Measurements from ENCODE around the gene NAV2.

NAV2 gene

GRCh38 chr11:19844012-19844411, 131.4 kb downstream of the NAV2 start:
- no peak for DNase-seq

GRCh38 chr11:19844806-19845205, 132.2 kb downstream of the NAV2 start:
- no peak for DNase-seq

- no peak for DNase-seq
These were observed 133.0 kb downstream of the NAV2 start for GRCh38 chr11:19845626-19846025.

- no peak for DNase-seq
These were observed 134.1 kb downstream of the NAV2 start for GRCh38 chr11:19846654-19847305.

- DNase-seq = no peak
These were observed 135.6 kb downstream of the NAV2 start for GRCh38 chr11:19848219-19848618.

- no peak for DNase-seq
These were observed 136.6 kb downstream of the NAV2 start for GRCh38 chr11:19849107-19849789.

- DNase-seq = no peak
These were observed 137.4 kb downstream of the NAV2 start for GRCh38 chr11:19849947-19850593.

- no peak for DNase-seq
These were observed 139.7 kb downstream of the NAV2 start for GRCh38 chr11:19852288-19852687.

GRCh38 chr11:19853016-19853415, 140.4 kb downstream of the NAV2 start:
- no peak for DNase-seq

- DNase-seq = no peak
These were observed 141.3 kb downstream of the NAV2 start for GRCh38 chr11:19853920-19854319.

- DNase-seq = no peak
These were observed 148.5 kb downstream of the NAV2 start for GRCh38 chr11:19861171-19861570.

- no peak for DNase-seq
These were observed 149.5 kb downstream of the NAV2 start for GRCh38 chr11:19862091-19862490.

GRCh38 chr11:19864141-19865140, 151.8 kb downstream of the NAV2 start:
- no peak for DNase-seq

GRCh38 chr11:19866037-19866436, 153.4 kb downstream of the NAV2 start:
- no peak for DNase-seq

GRCh38 chr11:19866521-19866920, 153.9 kb downstream of the NAV2 start:
- DNase-seq = no peak

GRCh38 chr11:19867064-19867463, 154.4 kb downstream of the NAV2 start:
- DNase-seq = no peak

- DNase-seq = no peak
These were observed 155.7 kb downstream of the NAV2 start for GRCh38 chr11:19868281-19868821.

- DNase-seq = no peak
These were observed 156.2 kb downstream of the NAV2 start for GRCh38 chr11:19868871-19869270.

- no peak for DNase-seq
These were observed 156.8 kb downstream of the NAV2 start for GRCh38 chr11:19869466-19869865.

- DNase-seq = no peak
These were observed 157.4 kb downstream of the NAV2 start for GRCh38 chr11:19869946-19870589.

- DNase-seq = no peak
These were observed 158.9 kb downstream of the NAV2 start for GRCh38 chr11:19871531-19871930.

- no peak for DNase-seq
These were observed 160.0 kb downstream of the NAV2 start for GRCh38 chr11:19872512-19873145.
